Effector memory CD4-positive, alpha-beta T cell (primary cell): ENCODE measurements around the gene STARD4.

Experiments used
- DNase-seq, 3 donors: peaks; one replicate each; pipeline ENCODE4 v3.0.0-alpha.2; 2020
- H3K27ac ChIP-seq: 2 replicates; pipeline ENCODE4 v1.7.0; 2013; ENCODE audit warnings: mild to moderate bottlenecking, low read length, moderate library complexity; ENCODE audit not compliant: insufficient read depth, poor library complexity, severe bottlenecking
- H3K27me3 ChIP-seq: replicated peaks from 2 replicates; pipeline ENCODE4 v1.7.0; 2013; ENCODE audit warnings: mild to moderate bottlenecking, low read length; ENCODE audit not compliant: insufficient read depth, control insufficient read depth, poor library complexity, severe bottlenecking
- H3K36me3 ChIP-seq: 2 replicates; pipeline ENCODE4 v1.7.0; 2013; ENCODE audit warnings: mild to moderate bottlenecking, low read length, moderate library complexity; ENCODE audit not compliant: control insufficient read depth, insufficient read depth
- H3K4me1 ChIP-seq: 2 replicates; pipeline ENCODE4 v1.7.0; 2013; ENCODE audit warnings: low read length, mild to moderate bottlenecking; ENCODE audit not compliant: control insufficient read depth, insufficient read depth, poor library complexity, severe bottlenecking
- H3K4me3 ChIP-seq: 2 replicates; pipeline ENCODE4 v1.7.0; 2013; ENCODE audit warnings: low read length, low read depth, mild to moderate bottlenecking; ENCODE audit not compliant: insufficient read depth, poor library complexity, severe bottlenecking
- H3K9me3 ChIP-seq: 2 replicates; pipeline ENCODE4 v1.7.0; 2013; ENCODE audit warnings: mild to moderate bottlenecking, low read length, moderate library complexity; ENCODE audit not compliant: control insufficient read depth

STARD4 gene

DNA sequence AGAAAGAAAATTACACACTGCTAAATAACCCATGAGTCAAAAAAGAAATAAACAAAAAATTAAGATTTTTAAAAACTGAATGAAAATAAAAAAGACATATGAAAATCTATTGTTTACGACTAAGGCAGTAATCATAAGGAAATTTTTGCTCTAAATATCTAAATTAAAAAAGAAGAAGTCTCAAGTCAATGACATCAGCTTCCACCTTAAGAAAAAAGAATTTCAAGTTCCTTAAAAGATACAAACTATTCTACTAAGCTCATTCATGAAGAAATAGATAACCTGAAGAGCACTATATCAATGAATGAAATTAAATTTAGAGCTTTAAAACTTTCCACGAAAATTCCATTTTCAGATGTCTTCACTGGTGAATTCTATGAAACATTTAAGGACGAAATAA is 15.7 kb upstream of the STARD4 start:
- no peak overlapping the region for H3K27ac ChIP-seq
- H3K9me3 ChIP-seq = no peaks in the 10 kb centered on the region
- DNase-seq = no peak
- H3K36me3 ChIP-seq = no peaks in the 10 kb centered on the region
- H3K4me3 ChIP-seq = no peak overlapping the region
- no peaks in the 10 kb centered on the region for H3K27me3 ChIP-seq
- H3K4me1 ChIP-seq = peaks cover 9% of the 10 kb centered on the region

DNA sequence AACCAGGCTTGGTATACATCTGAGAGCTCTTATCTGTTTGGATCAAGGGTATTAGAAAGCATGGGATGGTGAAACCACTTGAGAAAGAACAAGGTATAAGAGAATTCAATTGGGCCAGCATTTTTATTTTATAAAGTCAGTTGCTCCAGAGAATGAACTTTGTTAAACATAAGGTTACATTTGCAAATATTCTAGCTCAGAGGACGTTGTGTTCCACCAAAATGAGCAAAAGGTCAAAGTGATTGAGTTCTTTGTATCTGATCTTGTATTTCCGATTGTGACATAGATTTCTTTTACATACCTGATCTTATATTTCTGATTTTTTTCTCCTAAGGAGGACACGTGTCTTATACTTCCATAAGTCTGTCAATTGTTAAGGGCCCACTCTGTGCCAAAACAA is 8.6 kb upstream of the STARD4 start:
- no peaks in the 10 kb centered on the region for H3K27me3 ChIP-seq
- no peaks in the 10 kb centered on the region for H3K4me1 ChIP-seq
- no peaks in the 10 kb centered on the region for H3K36me3 ChIP-seq
- no peaks in the 10 kb centered on the region for H3K9me3 ChIP-seq
- no peak for DNase-seq
- H3K27ac ChIP-seq = no peak overlapping the region
- no peak overlapping the region for H3K4me3 ChIP-seq

DNA sequence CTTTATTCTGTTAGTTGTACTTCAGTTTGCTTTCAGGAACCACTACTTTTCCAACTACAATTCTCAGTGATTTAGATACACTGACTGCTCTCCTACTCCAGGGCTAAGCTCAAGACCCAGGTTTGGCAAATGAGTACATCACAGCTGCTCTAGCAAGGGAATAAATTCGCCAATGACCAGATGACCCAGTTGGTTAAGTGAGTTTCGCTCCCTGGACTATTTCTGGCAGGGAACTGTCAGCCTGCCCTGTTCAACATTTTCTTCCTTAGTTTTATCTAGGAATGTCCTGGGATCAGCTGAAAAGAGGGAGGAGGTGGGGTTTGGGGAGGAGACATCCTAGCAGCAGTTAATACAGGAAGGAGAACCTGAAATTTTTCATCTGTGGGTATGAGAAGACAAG is 6.4 kb upstream of the STARD4 start:
- Histone ChIP-seq H3K9me3 (no peaks in the 10 kb centered on the region), H3K4me1 (no peaks in the 10 kb centered on the region), H3K27me3 (no peaks in the 10 kb centered on the region), H3K27ac (no peak overlapping the region), H3K4me3 (no peak overlapping the region), H3K36me3 (no peaks in the 10 kb centered on the region)
- no peak for DNase-seq

DNA sequence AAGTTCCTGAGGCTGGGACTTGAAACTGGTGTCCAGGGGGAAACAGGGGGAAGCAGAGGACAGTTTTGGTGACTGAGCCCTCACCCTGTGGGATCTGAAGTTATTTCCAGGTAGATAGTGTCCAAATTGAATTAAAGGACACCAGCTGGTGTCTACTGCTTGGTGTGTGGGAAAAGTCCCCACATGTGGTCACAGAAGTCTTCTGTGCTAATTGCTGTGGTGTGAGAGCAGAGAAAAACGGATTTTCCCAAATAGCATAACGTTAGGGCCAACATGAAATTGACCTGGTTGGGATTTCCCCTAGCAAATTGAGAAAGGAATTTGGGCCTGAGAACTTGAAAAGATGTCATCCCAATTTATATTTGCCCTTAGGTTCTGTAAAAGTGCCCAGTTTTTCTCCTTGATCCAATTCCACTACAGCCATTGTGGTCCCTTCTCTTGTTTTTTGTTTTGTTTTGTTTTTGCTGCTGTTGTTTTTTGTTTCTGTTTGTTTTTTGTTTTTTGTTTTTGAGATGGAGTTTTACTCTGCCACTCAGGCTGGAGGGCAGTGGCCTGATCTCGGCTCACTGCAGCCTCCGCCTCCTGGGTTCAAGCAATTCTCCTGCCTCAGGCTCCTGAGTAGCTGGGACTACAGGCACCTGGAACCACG is 5.6 kb upstream of the STARD4 start:
- Histone ChIP-seq H3K27ac (no peak overlapping the region), H3K4me1 (peaks cover 2% of the 10 kb centered on the region), H3K27me3 (no peaks in the 10 kb centered on the region), H3K9me3 (no peaks in the 10 kb centered on the region), H3K36me3 (no peaks in the 10 kb centered on the region), H3K4me3 (no peak overlapping the region)
- no peak for DNase-seq

DNA sequence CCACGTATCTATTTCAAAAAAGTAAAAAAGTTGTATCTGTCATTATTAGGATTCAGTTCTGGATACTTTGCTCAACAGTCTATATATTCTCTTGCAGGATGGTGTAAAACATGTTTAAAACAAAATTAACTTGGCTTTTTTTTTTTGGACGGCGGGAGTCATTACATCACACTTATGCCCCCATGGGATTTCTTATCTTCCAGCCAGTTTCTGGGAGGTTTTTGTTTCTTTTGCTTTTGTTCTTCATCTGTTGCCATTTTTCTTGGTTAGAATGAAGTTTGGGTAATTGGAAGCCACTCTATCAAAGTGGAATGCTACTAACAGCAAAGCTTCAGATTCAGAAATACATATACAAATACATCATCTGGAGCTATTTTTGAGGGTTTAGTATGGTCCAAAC is 1.8 kb upstream of the STARD4 start:
- Histone ChIP-seq H3K4me1 (peaks cover 6% of the 10 kb centered on the region), H3K4me3 (no peak overlapping the region), H3K9me3 (no peaks in the 10 kb centered on the region), H3K27ac (no peak overlapping the region), H3K27me3 (no peaks in the 10 kb centered on the region), H3K36me3 (no peaks in the 10 kb centered on the region)
- no peak for DNase-seq

DNA sequence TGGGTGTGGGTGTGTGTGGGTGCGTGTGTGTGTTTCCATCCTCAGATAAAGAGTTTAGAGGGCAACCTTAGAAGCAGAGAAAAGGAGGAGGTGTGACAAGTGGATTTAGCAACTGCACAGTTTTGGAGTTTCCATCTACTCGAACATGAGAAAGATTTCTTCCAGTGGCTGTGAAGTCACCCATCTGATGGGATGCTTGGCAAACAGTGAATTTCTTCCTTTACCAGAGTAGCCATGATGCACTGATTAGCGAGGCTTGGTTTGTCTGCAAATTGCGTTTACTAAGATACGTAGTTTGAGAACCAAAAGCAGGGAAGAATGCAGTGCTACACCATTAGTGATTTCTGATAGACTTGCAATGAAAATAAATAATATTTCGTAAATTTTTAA is 791 bp upstream of the STARD4 start:
- peak overlapping the region; percentile 96 for H3K4me3 ChIP-seq
- H3K27me3 ChIP-seq = no peaks in the 10 kb centered on the region
- H3K9me3 ChIP-seq = no peaks in the 10 kb centered on the region
- no peak for DNase-seq
- no peaks in the 10 kb centered on the region for H3K36me3 ChIP-seq
- H3K4me1 ChIP-seq = peaks cover 6% of the 10 kb centered on the region
- H3K27ac ChIP-seq = peak overlapping the region; percentile 76

DNA sequence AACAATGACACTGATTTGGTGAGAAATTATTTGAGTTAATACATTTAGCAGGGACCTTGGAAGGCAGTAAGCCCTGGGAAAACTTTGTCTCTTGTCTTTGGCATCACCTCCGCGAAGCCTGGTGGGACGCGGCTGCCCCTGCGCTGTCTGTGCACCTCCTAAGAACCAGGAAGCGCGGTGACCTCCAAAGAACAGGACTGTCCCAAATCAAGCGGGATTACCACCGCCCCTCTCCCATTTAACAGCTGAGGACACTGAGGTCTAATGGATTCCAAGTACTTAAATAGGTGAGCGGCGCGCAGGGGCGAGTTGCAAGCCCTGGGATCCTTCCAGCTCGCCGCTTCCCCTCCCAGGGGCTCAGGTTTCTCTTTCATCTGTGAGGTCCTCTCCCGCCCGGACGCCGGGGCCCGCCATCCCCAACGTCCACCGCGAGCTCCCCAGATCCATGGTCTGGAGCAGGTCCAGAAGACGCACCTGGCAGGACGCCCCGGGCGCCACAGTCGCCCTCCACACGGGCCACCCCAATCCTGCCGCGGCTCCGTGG is 432 bp downstream of the STARD4 start:
- DNase-seq = no peak
- Histone ChIP-seq H3K27me3 (no peaks in the 10 kb centered on the region), H3K4me3 (peak overlapping the region; percentile 96), H3K27ac (peak overlapping the region; percentile 76), H3K4me1 (peaks cover 6% of the 10 kb centered on the region), H3K9me3 (no peaks in the 10 kb centered on the region), H3K36me3 (no peaks in the 10 kb centered on the region)

DNA sequence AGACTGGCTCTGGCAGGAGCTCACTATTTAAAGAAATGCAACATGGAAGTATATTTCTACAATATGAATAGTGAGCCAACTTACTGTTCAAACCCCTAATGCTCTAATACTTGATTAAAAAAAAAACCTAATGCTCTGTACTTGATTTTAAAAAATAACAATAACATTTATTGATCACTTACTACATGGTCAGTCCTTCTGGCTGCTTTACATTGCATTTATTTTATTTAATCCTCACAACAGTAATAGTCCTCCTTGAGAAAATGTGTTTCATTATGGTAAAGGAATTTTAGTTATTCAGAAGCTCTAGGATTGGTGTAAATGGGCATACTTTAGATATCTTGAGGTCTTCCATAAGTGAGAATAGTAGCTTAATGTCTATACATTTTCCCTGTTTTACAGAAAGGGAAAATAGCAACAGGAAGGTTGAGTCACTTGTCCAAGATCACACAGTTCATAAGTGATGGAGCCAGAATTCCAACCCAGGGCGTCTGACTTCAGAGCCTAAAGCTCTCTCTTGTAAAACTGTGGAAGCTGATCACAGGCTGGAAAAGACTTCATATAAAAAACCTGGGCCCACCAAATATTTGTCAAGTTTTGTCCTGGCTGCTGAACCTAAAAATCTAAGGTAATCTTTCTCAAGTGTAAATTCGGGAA is 1.0 kb downstream of the STARD4 start:
- no peaks in the 10 kb centered on the region for H3K9me3 ChIP-seq
- H3K4me3 ChIP-seq = peak overlapping the region; percentile 96
- no peaks in the 10 kb centered on the region for H3K36me3 ChIP-seq
- no peaks in the 10 kb centered on the region for H3K27me3 ChIP-seq
- DNase-seq = no peak
- peak overlapping the region; percentile 76 for H3K27ac ChIP-seq
- H3K4me1 ChIP-seq = peaks cover 6% of the 10 kb centered on the region

DNA sequence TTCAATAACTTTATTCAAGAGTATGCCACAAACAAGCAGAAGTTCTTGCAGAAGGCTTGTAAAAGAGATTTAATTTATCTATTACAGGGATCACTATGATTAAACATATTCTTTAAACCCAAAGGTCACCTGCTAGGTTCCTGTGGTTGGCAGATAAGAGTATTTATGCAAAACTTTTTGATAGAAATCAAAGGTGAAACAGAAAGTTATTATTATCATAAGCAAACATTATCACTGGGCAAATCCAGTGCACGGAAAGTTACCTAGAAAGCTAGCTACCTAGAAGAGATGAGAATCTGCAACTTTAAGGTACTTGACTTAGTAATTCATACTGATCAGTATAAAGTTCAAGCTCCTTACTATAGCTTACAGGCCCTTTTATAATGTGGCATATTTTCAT is 3.2 kb downstream of the STARD4 start:
- H3K9me3 ChIP-seq = no peaks in the 10 kb centered on the region
- no peaks in the 10 kb centered on the region for H3K36me3 ChIP-seq
- H3K4me1 ChIP-seq = peaks cover 6% of the 10 kb centered on the region
- no peak for DNase-seq
- no peak overlapping the region for H3K4me3 ChIP-seq
- H3K27me3 ChIP-seq = no peaks in the 10 kb centered on the region
- H3K27ac ChIP-seq = peak overlapping the region; percentile 32

DNA sequence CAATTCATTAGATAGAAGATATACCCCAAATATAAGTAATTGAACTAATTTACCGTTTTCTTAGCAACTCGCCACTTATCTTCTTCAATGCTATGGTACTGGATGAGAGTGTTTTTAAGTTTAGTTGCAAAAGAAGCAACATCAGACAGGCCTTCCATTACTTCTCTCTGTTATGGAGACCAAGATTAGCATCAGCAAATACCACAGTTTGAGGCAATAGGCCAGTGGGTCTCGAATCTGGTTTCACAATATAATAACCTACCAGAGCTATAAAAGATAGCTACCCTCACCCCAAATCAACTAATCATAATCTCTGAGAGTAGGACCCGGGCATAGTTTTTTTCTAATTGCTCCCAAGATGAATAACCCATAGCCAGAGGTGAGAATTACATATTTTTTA is 5.1 kb downstream of the STARD4 start:
- Histone ChIP-seq H3K27me3 (no peaks in the 10 kb centered on the region), H3K4me3 (no peak overlapping the region)
- no peak for DNase-seq

More for the DNA sequence above, 5.1 kb downstream of the STARD4 start:
- Histone ChIP-seq H3K36me3 (no peaks in the 10 kb centered on the region), H3K9me3 (no peaks in the 10 kb centered on the region), H3K4me1 (peaks cover 3% of the 10 kb centered on the region), H3K27ac (no peak overlapping the region)
